ENCODE data around the gene MRPS31. TPM values are rescaled to one million over a fixed set of nuclear protein-coding genes. Genes with fewer than 3 reads are reported as not detected.

The MRPS31 gene
- total and polyA plus RNA-seq, 2 donors from 2014 or later: 24.3 to 47.3 TPM

- no peak for TF ChIP-seq CTCF (IDR thresholded peaks at IDR 0.05; ENCODE audit: borderline replicate concordance, extremely low read depth, insufficient read depth)
- H3K27ac ChIP-seq (ENCODE audit: low read depth in 2 of 2, low read length in 2 of 2): no peak overlapping the region
- no peak overlapping the region for H3K9ac ChIP-seq (ENCODE audit: low read length in 3 of 3)
- peaks cover 0 to 6% (median 0%) of the 10 kb centered on the region in 3 donors for H3K36me3 ChIP-seq (ENCODE audit: control insufficient read depth in 2 of 3, insufficient read depth in 3 of 3, low read length in 3 of 3)
- no peak overlapping the region for H3K4me3 ChIP-seq (ENCODE audit: low read length in 3 of 3)
- H3K9me3 ChIP-seq (ENCODE audit: control insufficient read depth in 2 of 3, insufficient read depth in 1 of 3, low read length in 3 of 3): no peaks in the 10 kb centered on the region
- intact Hi-C loops (cut with DNase I): no loop called here
- FAIRE-seq (no peak), DNase-seq (no peak)
- no peaks in the 10 kb centered on the region for H3K27me3 ChIP-seq (ENCODE audit: control insufficient read depth, insufficient read depth, low read length)
- no peaks in the 10 kb centered on the region for H3K4me1 ChIP-seq (ENCODE audit: control insufficient read depth in 2 of 3, insufficient read depth in 2 of 3, low read depth in 1 of 3, low read length in 3 of 3)
Measured at GRCh38 chr13:40814803-40815202, 43.8 kb upstream of the MRPS31 start.

- H3K4me1 ChIP-seq (ENCODE audit: control insufficient read depth in 2 of 3, insufficient read depth in 2 of 3, low read depth in 1 of 3, low read length in 3 of 3): no peaks in the 10 kb centered on the region
- H3K9ac ChIP-seq (ENCODE audit: low read length in 3 of 3): no peak overlapping the region
- peak; percentile 31 for TF ChIP-seq CTCF (IDR thresholded peaks at IDR 0.05; ENCODE audit: borderline replicate concordance, extremely low read depth, insufficient read depth)
- H3K36me3 ChIP-seq (ENCODE audit: control insufficient read depth in 2 of 3, insufficient read depth in 3 of 3, low read length in 3 of 3): peaks cover 0 to 8% (median 0%) of the 10 kb centered on the region in 3 donors
- H3K27me3 ChIP-seq (ENCODE audit: control insufficient read depth, insufficient read depth, low read length): no peaks in the 10 kb centered on the region
- H3K4me3 ChIP-seq (ENCODE audit: low read length in 3 of 3): no peak overlapping the region
- intact Hi-C loops (cut with DNase I): no loop called here
- H3K9me3 ChIP-seq (ENCODE audit: control insufficient read depth in 2 of 3, insufficient read depth in 1 of 3, low read length in 3 of 3): no peaks in the 10 kb centered on the region
- H3K27ac ChIP-seq (ENCODE audit: low read depth in 2 of 2, low read length in 2 of 2): no peak overlapping the region
- DNase-seq: no peak
- FAIRE-seq: no peak
Measured at GRCh38 chr13:40813667-40814454, 42.9 kb upstream of the MRPS31 start.

GRCh38 chr13:40812724-40813445 is 41.9 kb upstream of the MRPS31 start:
- Histone ChIP-seq H3K4me1 (ENCODE audit: control insufficient read depth in 2 of 3, insufficient read depth in 2 of 3, low read depth in 1 of 3, low read length in 3 of 3) (no peaks in the 10 kb centered on the region), H3K4me3 (ENCODE audit: low read length in 3 of 3) (no peak overlapping the region), H3K9ac (ENCODE audit: low read length in 3 of 3) (no peak overlapping the region), H3K9me3 (ENCODE audit: control insufficient read depth in 2 of 3, insufficient read depth in 1 of 3, low read length in 3 of 3) (no peaks in the 10 kb centered on the region), H3K27me3 (ENCODE audit: control insufficient read depth, insufficient read depth, low read length) (no peaks in the 10 kb centered on the region), H3K36me3 (ENCODE audit: control insufficient read depth in 2 of 3, insufficient read depth in 3 of 3, low read length in 3 of 3) (peaks cover 0 to 8% (median 0%) of the 10 kb centered on the region in 3 donors), H3K27ac (ENCODE audit: low read depth in 2 of 2, low read length in 2 of 2) (no peak overlapping the region)
- intact Hi-C loops (cut with DNase I): no loop called here
- no peak for TF ChIP-seq CTCF (IDR thresholded peaks at IDR 0.05; ENCODE audit: borderline replicate concordance, extremely low read depth, insufficient read depth)
- DNase-seq: no peak
- no peak for FAIRE-seq
